Stomach smooth muscle (tissue), 2 donors: Measurements from ENCODE around the gene MRAS.
"Not testable (repeated sequence)": the region's sequence is repeated elsewhere in the genome, so short reads cannot be mapped to it uniquely, and the experiment has no call there.

Source experiments
- H3K27ac ChIP-seq: one replicate; pipeline ENCODE4 v1.7.0; 2013; ENCODE audit warnings: mild to moderate bottlenecking, low read length, inconsistent platforms
- H3K27me3 ChIP-seq, 2 donors: one replicate each; pipeline ENCODE4 v1.7.0; 2013; ENCODE audit warnings: low read length in 2 of 2; ENCODE audit not compliant: insufficient read depth in 2 of 2, control insufficient read depth in 1 of 2
- H3K36me3 ChIP-seq, 2 donors: one replicate each; pipeline ENCODE4 v1.7.0; 2013; ENCODE audit warnings: low read length in 2 of 2; ENCODE audit not compliant: control insufficient read depth in 2 of 2, insufficient read depth in 2 of 2
- H3K4me1 ChIP-seq: one replicate; pipeline ENCODE4 v1.7.0; 2013; ENCODE audit warnings: low read length; ENCODE audit not compliant: control insufficient read depth, insufficient read depth
- H3K4me3 ChIP-seq, 2 donors: one replicate each; pipeline ENCODE4 v1.7.0; 2013; ENCODE audit warnings: low read length in 2 of 2
- H3K9ac ChIP-seq, 2 donors: one replicate each; pipeline ENCODE4 v1.7.0; 2013; ENCODE audit warnings: low read length in 2 of 2, mild to moderate bottlenecking in 1 of 2
- H3K9me3 ChIP-seq, 2 donors: one replicate each; pipeline ENCODE4 v1.7.0; 2013; ENCODE audit warnings: low read length in 2 of 2; ENCODE audit not compliant: control insufficient read depth in 2 of 2
- donor health status: healthy.
- donor health status: Pancreatic carcinoma.

The MRAS gene

DNA sequence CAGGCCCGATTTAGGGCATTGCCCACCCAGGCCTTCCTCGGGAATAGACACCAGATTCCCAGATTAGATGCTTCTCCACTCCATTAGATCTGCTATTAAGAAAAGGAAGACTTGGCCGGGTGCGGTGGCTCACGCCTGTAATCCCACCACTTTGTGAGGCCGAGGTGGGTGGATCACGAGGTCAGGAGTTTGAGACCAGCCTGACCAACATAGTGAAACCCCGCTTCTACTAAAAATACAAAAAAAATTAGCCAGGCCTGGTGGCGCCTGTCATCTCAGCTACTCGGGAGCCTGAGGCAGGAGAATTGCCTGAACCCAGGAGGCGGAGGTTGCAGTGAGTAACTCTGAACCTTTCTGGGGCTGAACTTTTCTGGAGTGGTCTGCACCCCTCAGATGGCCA is 28.8 kb downstream of the MRAS start:
- not testable (repeated sequence) for H3K36me3 ChIP-seq, H3K27ac ChIP-seq, H3K27me3 ChIP-seq, H3K9ac ChIP-seq, H3K9me3 ChIP-seq, H3K4me3 ChIP-seq
- H3K4me1 ChIP-seq = peaks cover 14% of the 10 kb centered on the region

DNA sequence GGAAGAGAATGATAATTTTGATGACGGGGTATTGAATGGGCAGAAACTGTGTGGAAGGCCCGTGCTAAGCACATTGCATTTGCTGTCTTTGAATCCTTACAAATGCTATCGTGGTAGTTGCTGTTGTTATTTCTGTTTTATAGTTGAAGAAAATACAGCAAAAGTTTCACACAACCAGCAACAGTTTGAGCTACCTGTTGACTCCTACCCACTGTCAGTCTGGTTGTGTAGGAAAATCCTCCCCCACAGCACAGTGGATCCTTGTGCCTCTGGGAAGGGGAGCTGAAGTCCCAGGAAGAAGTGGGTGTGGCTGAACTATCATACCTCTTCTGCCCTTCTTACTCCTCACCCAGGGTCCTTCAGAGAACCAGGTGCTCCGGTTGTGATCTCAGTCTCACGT is 29.4 kb downstream of the MRAS start:
- peaks cover 20% of the 10 kb centered on the region for H3K4me1 ChIP-seq
- H3K27ac ChIP-seq = no peak overlapping the region
- no peak overlapping the region for H3K9ac ChIP-seq
- H3K27me3 ChIP-seq = no peaks in the 10 kb centered on the region
- no peak overlapping the region for H3K4me3 ChIP-seq
- H3K9me3 ChIP-seq = no peaks in the 10 kb centered on the region
- H3K36me3 ChIP-seq = peaks cover 0 to 9% of the 10 kb centered on the region in 2 donors

DNA sequence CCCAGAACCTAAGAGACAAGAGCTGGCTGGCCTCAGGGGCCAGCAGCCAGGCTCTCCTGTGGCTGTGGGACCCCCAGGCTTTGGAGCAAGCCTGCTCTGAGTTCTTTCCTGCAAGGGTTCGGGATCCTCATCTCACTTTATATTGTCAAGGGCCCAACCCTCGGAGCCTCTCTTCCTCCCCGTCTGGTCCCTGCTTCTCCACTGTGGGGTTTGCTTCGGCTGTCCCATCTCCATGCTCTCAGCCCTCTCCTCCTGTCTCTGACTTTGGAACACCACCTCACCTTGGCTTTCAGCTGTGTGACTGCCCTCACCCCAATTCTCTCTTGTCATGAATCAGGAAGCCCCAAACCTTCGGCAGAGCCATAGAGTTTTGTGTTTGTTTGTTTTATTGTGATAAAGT is 30.0 kb downstream of the MRAS start:
- peaks cover 21% of the 10 kb centered on the region for H3K4me1 ChIP-seq
- H3K27ac ChIP-seq = no peak overlapping the region
- no peaks in the 10 kb centered on the region for H3K9me3 ChIP-seq
- no peak overlapping the region for H3K9ac ChIP-seq
- peaks cover 0 to 9% of the 10 kb centered on the region in 2 donors for H3K36me3 ChIP-seq
- no peak overlapping the region for H3K4me3 ChIP-seq
- H3K27me3 ChIP-seq = no peaks in the 10 kb centered on the region

DNA sequence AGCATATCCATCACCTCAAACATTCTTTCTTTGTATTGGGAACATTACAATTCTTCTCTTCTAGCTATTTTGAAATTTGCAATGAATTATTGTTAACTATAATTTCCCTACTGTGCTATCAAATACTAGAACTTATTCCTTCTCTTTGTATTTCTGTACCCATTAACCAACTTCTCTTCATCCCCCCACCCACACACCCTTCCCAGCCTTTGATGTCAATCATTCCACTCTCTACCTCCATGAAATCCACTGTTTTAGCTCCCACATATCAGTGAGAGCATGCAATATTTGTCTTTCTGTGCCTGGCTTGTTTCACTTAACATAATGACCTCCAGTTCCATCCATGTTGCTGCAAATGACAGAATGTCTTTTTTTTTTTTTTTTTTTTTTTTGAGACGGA is 30.6 kb downstream of the MRAS start:
- Histone ChIP-seq H3K27ac (no peak overlapping the region), H3K4me1 (peaks cover 23% of the 10 kb centered on the region), H3K9me3 (no peaks in the 10 kb centered on the region), H3K27me3 (no peaks in the 10 kb centered on the region), H3K4me3 (no peak overlapping the region), H3K36me3 (peaks cover 0 to 9% of the 10 kb centered on the region in 2 donors), H3K9ac (no peak overlapping the region)

DNA sequence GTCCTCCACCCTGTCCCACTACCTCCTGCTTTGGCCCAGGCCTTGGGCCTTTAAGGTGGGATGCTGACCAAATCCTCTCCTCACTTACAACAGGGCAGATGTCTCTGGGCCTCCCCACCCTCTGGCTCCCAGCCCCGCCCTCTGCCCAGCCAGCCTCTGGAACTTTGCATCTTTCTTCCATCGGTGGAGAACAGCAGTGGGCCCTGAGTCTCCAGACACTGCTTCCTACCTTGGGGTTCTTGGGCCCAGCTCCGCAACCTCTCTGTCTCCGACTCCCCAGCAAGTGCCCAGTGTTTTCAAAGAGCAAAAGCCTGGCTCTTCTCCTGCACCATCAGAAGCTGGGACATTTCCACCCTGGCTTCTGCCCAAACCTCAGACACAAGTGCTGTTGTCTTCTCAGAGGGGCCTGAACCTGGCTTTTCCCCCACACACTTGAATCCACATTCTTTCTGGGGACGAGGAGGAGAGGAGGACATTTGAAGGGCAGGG is 33.1 kb downstream of the MRAS start:
- Histone ChIP-seq H3K4me3 (peak overlapping the region in 1 of 2 donors; percentile 15), H3K36me3 (peaks cover 0 to 6% of the 10 kb centered on the region in 2 donors), H3K4me1 (peaks cover 25% of the 10 kb centered on the region), H3K27me3 (no peaks in the 10 kb centered on the region), H3K9me3 (no peaks in the 10 kb centered on the region), H3K9ac (peak overlapping the region; percentile 46 to 71), H3K27ac (peak overlapping the region; percentile 69)

DNA sequence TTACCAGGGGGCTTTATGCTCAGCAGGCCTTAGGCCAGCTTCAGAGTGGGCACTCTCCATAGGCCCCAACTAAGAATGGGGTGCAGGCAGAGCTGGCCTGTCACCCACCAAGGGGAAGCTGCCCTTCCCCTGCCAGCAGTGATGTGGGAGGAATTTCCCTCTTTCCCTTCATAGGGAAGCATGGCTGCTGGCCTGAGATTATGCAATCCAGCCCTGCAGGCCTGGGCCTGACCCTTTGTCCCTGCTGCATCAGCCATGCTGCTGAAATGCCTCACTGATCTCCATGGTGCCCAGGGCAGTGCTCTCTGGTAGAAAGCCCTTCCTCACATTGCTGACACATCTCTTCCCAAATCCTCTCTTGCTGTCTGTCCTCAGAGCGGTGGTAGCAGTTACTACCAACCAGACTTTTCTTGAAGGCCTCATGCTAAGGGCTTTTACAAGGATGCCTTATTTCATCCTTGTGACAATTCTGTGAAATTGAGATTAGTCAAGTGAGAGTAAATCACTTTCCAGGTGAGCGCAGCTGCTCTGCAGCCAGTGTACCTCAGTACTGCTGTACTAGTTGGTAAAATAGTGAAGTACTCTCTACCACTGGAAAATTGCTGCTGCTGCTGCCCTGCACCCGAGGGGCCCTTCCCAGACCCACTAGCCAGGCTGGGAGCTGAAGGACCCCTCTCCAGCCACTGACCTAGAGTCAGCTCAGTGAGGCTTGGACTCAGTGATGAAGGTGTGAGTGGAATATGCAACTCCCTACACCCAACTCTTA is 33.8 kb downstream of the MRAS start:
- peaks cover 0 to 6% of the 10 kb centered on the region in 2 donors for H3K36me3 ChIP-seq
- H3K4me3 ChIP-seq = peak overlapping the region in 1 of 2 donors; percentile 22
- H3K4me1 ChIP-seq = peaks cover 25% of the 10 kb centered on the region
- H3K27ac ChIP-seq = peak overlapping the region; percentile 69
- no peaks in the 10 kb centered on the region for H3K9me3 ChIP-seq
- no peaks in the 10 kb centered on the region for H3K27me3 ChIP-seq
- H3K9ac ChIP-seq = peak overlapping the region; percentile 46 to 71

DNA sequence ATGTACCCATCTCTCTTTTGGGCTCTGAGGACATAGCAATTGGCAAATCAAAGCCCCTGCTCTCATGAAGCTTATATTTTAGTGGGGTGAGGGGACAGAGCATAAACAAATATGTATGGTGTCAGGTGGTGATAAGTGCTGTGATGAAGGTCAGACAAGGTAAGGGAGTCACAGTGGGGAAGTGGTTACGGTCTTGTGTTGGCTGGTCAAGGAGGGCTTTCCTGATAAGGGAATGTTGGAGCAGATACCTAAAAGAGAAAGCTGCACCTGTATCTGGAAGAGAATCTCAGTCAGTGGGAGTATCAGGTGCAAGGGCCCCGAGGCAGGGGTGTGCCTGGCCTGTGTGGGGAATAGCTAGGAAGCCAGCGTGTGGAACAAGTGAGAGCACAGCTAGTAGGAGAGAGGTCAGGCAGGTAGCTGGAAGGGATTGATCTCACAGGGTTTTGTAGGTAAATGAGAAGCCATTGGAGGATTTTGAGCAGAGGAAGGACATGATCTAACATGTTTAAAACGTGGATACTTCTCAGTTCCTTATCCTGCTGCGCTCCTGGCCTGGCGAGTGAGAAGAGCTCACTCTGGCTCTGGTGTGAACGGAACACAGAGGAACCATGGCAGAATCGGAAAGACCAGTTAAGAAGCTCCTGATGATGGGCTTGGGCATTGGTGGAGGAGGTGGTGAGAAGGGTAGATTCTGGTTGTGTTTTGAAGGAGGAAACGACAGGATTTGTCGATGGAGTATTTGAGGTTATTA is 35.5 kb downstream of the MRAS start:
- Histone ChIP-seq H3K27ac (no peak overlapping the region), H3K9me3 (no peaks in the 10 kb centered on the region), H3K4me1 (peaks cover 25% of the 10 kb centered on the region), H3K27me3 (no peaks in the 10 kb centered on the region), H3K36me3 (no peaks in the 10 kb centered on the region), H3K4me3 (no peak overlapping the region), H3K9ac (no peak overlapping the region)

DNA sequence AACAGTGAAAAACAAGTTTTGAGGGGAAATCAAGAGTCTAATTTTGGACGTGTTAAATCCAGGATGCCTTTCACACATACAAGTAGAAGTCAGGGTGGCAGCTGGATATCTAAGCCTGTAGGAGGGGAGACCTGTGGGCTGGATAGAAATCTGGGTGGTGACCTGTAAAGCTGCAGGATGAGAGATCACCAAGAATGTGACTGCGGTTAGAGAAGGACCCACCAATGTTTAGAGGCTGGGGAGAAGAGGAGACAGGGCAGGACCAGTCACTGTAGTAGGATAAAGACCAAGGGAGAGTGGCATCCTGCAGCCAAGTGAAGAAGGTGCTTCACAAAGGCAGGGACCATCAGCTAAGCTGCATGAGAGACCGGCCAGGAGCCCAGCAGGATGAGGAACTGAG is 36.2 kb downstream of the MRAS start:
- Histone ChIP-seq H3K4me1 (peaks cover 25% of the 10 kb centered on the region), H3K27ac (no peak overlapping the region), H3K9me3 (no peaks in the 10 kb centered on the region), H3K27me3 (no peaks in the 10 kb centered on the region), H3K36me3 (no peaks in the 10 kb centered on the region), H3K4me3 (no peak overlapping the region), H3K9ac (no peak overlapping the region)

DNA sequence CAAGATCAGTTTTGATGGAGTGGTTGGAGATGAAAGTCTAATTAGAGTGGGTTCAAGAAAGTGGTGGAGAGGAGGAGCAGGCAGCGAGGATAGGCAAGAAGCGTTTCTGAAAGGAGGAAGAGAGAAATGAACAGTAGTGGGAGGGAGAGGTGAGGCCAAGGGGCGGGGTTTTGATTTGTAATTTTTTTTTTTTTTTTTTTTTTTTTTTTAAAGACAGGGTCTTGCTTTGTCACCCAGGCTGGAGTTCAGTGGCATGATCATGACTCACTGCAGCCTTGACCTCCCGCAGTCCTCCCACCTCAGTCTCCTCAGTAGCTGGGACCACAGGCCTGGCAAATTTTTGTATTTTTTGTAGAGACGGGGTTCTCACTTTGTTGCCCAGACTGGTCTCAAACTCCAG is 36.6 kb downstream of the MRAS start:
- Histone ChIP-seq H3K9ac (no peak overlapping the region), H3K4me3 (no peak overlapping the region), H3K9me3 (no peaks in the 10 kb centered on the region), H3K27me3 (no peaks in the 10 kb centered on the region), H3K36me3 (no peaks in the 10 kb centered on the region), H3K27ac (no peak overlapping the region), H3K4me1 (peaks cover 29% of the 10 kb centered on the region)

DNA sequence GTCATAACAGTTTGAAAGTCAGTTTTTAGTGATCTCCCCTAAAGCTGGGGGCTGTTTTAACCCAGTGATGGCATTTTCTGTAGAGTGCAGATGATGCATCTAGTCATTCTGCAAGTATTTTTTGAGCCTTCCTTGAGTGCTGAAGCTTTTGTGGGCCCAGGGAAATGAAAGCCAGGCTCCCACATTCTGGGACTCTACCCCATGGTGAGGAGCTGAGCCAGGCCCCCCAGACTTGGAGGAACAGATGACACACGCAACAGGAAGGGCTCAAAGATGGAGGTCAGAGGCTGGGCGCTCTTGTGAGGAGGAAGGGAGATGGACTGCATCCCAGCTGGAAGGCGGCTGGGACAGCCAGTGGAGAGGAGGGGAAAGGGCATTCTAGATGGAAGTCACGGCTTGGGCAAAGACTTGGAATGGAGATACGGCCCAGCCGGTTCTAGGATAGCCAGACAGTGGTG is 40.8 kb downstream of the MRAS start:
- Histone ChIP-seq H3K4me3 (no peak overlapping the region), H3K27me3 (no peaks in the 10 kb centered on the region), H3K9me3 (no peaks in the 10 kb centered on the region), H3K4me1 (peaks cover 12% of the 10 kb centered on the region), H3K27ac (no peak overlapping the region), H3K9ac (no peak overlapping the region), H3K36me3 (no peaks in the 10 kb centered on the region)
